Right forelimb (tissue), 1 donor: ENCODE measurements around the gene PXDN.

Source experiments
- DNase-seq: peaks from one replicate; pipeline ENCODE4 v3.0.0-alpha.2; 2018

The PXDN gene

GRCh38 chr2:1645761-1646476 lies 98.4 kb downstream of the PXDN start:
- DNase-seq = peak; percentile 39

GRCh38 chr2:1644427-1644826 lies 99.9 kb downstream of the PXDN start:
- DNase-seq = peak; percentile 16

GRCh38 chr2:1642993-1643619 lies 101.2 kb downstream of the PXDN start:
- peak; percentile 27 for DNase-seq

GRCh38 chr2:1642066-1642861 lies 102.1 kb downstream of the PXDN start:
- no peak for DNase-seq

- no peak for DNase-seq
Observed at GRCh38 chr2:1641523-1641922, 102.8 kb downstream of the PXDN start.

GRCh38 chr2:1640301-1641135 lies 103.8 kb downstream of the PXDN start:
- DNase-seq = peak; percentile 39

GRCh38 chr2:1639086-1639858 lies 105.0 kb downstream of the PXDN start:
- DNase-seq = peak; percentile 41

- peak; percentile 36 for DNase-seq
Observed at GRCh38 chr2:1638281-1638860, 105.9 kb downstream of the PXDN start.

GRCh38 chr2:1636791-1637415 lies 107.4 kb downstream of the PXDN start:
- peak; percentile 30 for DNase-seq

GRCh38 chr2:1635823-1636222 lies 108.5 kb downstream of the PXDN start:
- no peak for DNase-seq

GRCh38 chr2:1634681-1635341 lies 109.5 kb downstream of the PXDN start:
- DNase-seq = peak; percentile 25

- DNase-seq = peak; percentile 30
Observed at GRCh38 chr2:1633936-1634587, 110.3 kb downstream of the PXDN start.

- DNase-seq = peak; percentile 15
Observed at GRCh38 chr2:1633092-1633671, 111.1 kb downstream of the PXDN start.

GRCh38 chr2:1632510-1632909 lies 111.8 kb downstream of the PXDN start:
- DNase-seq = peak; percentile 37

GRCh38 chr2:1632002-1632348 lies 112.3 kb downstream of the PXDN start:
- DNase-seq = peak; percentile 20

GRCh38 chr2:1631292-1632001 lies 112.9 kb downstream of the PXDN start:
- peak; percentile 35 for DNase-seq

GRCh38 chr2:1628893-1629292 lies 115.4 kb downstream of the PXDN start:
- DNase-seq = peak; percentile 28

- peak; percentile 30 for DNase-seq
Observed at GRCh38 chr2:1627628-1628381, 116.5 kb downstream of the PXDN start.
